IMR-90 (cell line): ENCODE data around the gene TBC1D17. TPM values are rescaled to one million over a fixed set of nuclear protein-coding genes. Genes with fewer than 3 reads are reported as not detected.

Experiments
- ATAC-seq: fragments of 200-7000 bp; cut with Tn5 transposase; 2 replicates; pipeline ENCODE4 v1.9.1; 2020; ENCODE audit warnings: low read depth, mild to moderate bottlenecking, moderate library complexity
- BruUV-seq: library from RNA; stranded (reverse); fragments of 400-500 nt; replicated peaks from 2 replicates; lab custom pipeline; 2021; lab: Mats Ljungman, UMichigan
- CTCF ChIA-PET: fragments of 300-600 bp; formaldehyde crosslinking; extraction: SDS; loops from one replicate; lab custom pipeline; 2021; ENCODE audit warnings: antibody characterized with exemption; lab: Yijun Ruan, JAX
- POLR2A ChIA-PET: fragments of 300-600 bp; sonication (Branson Sonifier 250); formaldehyde crosslinking; loops from one replicate; lab custom pipeline; 2022; ENCODE audit warnings: antibody characterized with exemption; ENCODE audit not compliant: unreplicated experiment; lab: Charles Lee
- DNase-seq: peaks from one replicate; pipeline ENCODE4 v3.0.0; 2013
- H2AFZ ChIP-seq: replicated peaks from 2 replicates; pipeline ENCODE3; 2013; ENCODE audit warnings: low read length, mild to moderate bottlenecking; ENCODE audit not compliant: poor library complexity
- H2AK5ac ChIP-seq: 2 replicates; pipeline ENCODE4 v1.6.1; 2013; ENCODE audit warnings: low read depth, low read length, inconsistent platforms
- H2AK9ac ChIP-seq: replicated peaks from 2 replicates; pipeline ENCODE3; 2013; ENCODE audit warnings: mild to moderate bottlenecking, low read depth, low read length, moderate library complexity; ENCODE audit not compliant: poor library complexity
- H2BK120ac ChIP-seq: 2 replicates; pipeline ENCODE4 v1.6.1; 2013; ENCODE audit warnings: low read depth, low read length, inconsistent platforms
- H2BK15ac ChIP-seq: 3 replicates; pipeline ENCODE4 v1.6.1; 2013; ENCODE audit warnings: low read depth, low read length, inconsistent platforms
- H2BK20ac ChIP-seq: 2 replicates; pipeline ENCODE4 v1.6.1; 2013; ENCODE audit warnings: low read depth, mild to moderate bottlenecking, inconsistent platforms, low read length, moderate library complexity
- H2BK5ac ChIP-seq: 2 replicates; pipeline ENCODE4 v1.6.1; 2013; ENCODE audit warnings: mild to moderate bottlenecking, low read depth, low read length, inconsistent platforms; ENCODE audit not compliant: poor library complexity, severe bottlenecking
- H3K14ac ChIP-seq: replicated peaks from 2 replicates; pipeline ENCODE4 v1.6.1; 2013; ENCODE audit warnings: low read depth, low read length, inconsistent platforms
- H3K18ac ChIP-seq: 2 replicates; pipeline ENCODE4 v1.6.1; 2013; ENCODE audit warnings: low read depth, low read length, control low read depth
- H3K23ac ChIP-seq: 2 replicates; pipeline ENCODE4 v1.6.1; 2013; ENCODE audit warnings: low read depth, low read length, inconsistent platforms
- H3K27ac ChIP-seq: 2 replicates; pipeline ENCODE4 v1.5.1; 2013; ENCODE audit warnings: mild to moderate bottlenecking, control low read depth, low read length; ENCODE audit not compliant: insufficient read depth
- H3K27me3 ChIP-seq: 2 replicates; pipeline ENCODE4 v1.6.1; 2013; ENCODE audit warnings: low read length; ENCODE audit not compliant: control insufficient read depth, insufficient read depth
- H3K36me3 ChIP-seq: 2 replicates; pipeline ENCODE4 v1.6.1; 2013; ENCODE audit warnings: low read length, mixed read lengths; ENCODE audit not compliant: control insufficient read depth, insufficient read depth
- H3K4ac ChIP-seq: 2 replicates; pipeline ENCODE4 v1.6.1; 2013; ENCODE audit warnings: low read depth, low read length, inconsistent platforms
- H3K4me1 ChIP-seq: 2 replicates; pipeline ENCODE4 v1.6.1; 2013; ENCODE audit warnings: low read length, mixed read lengths; ENCODE audit not compliant: control insufficient read depth, insufficient read depth
- H3K4me2 ChIP-seq: 2 replicates; pipeline ENCODE4 v1.6.1; 2013; ENCODE audit warnings: low read depth, mild to moderate bottlenecking, control low read depth, low read length, moderate library complexity
- H3K4me3 ChIP-seq: 2 replicates; pipeline ENCODE4 v1.5.1; 2013; ENCODE audit warnings: low read depth, mild to moderate bottlenecking, control low read depth, low read length, moderate library complexity; ENCODE audit not compliant: insufficient read depth
- H3K56ac ChIP-seq: 2 replicates; pipeline ENCODE4 v1.6.1; 2013; ENCODE audit warnings: low read length, inconsistent platforms; ENCODE audit not compliant: insufficient read depth; ENCODE audit errors: extremely low read depth
- H3K79me1 ChIP-seq, 2 experiments: 2 replicates each; pipeline ENCODE4 v1.6.1; 2013; ENCODE audit warnings: low read length in 2 of 2, inconsistent platforms in 1 of 2, low read depth in 1 of 2
- H3K9ac ChIP-seq: 2 replicates; pipeline ENCODE4 v1.6.1; 2013; ENCODE audit warnings: low read depth, low read length, control low read depth
- H3K9me1 ChIP-seq: 2 replicates; pipeline ENCODE4 v1.6.1; 2013; ENCODE audit warnings: low read length, inconsistent platforms; ENCODE audit not compliant: insufficient read depth
- H3K9me3 ChIP-seq: 2 replicates; pipeline ENCODE4 v1.6.1; 2013; ENCODE audit warnings: low read length; ENCODE audit not compliant: control insufficient read depth, insufficient read depth
- H4K20me1 ChIP-seq: 2 replicates; pipeline ENCODE4 v1.6.1; 2013; ENCODE audit warnings: low read length, inconsistent platforms; ENCODE audit not compliant: insufficient read depth
- H4K5ac ChIP-seq: 2 replicates; pipeline ENCODE4 v1.6.1; 2013; ENCODE audit warnings: mild to moderate bottlenecking, low read depth, low read length, control low read depth
- H4K8ac ChIP-seq, 2 experiments: 2 replicates each; pipeline ENCODE4 v1.6.1; 2013; ENCODE audit warnings: low read depth in 2 of 2, low read length in 2 of 2, control low read depth in 1 of 2, inconsistent platforms in 1 of 2
- H4K91ac ChIP-seq: 2 replicates; pipeline ENCODE4 v1.6.1; 2013; ENCODE audit warnings: low read depth, low read length, inconsistent platforms; ENCODE audit not compliant: insufficient read depth
- BHLHE40 ChIP-seq: fragments of 150-350 bp; IDR thresholded peaks from 2 replicates; pipeline ENCODE4 v1.6.1; 2016; ENCODE audit warnings: mild to moderate bottlenecking, low read depth, low read length
- CEBPB ChIP-seq: IDR thresholded peaks from 2 replicates; pipeline ENCODE4 v1.6.1; 2012; ENCODE audit warnings: low read depth, low read length, improper control_type of control experiment
- MAFK ChIP-seq: IDR thresholded peaks from 2 replicates; pipeline ENCODE4 v1.6.1; 2012; ENCODE audit warnings: low read depth, low read length, improper control_type of control experiment
- MXI1 ChIP-seq: IDR thresholded peaks from 2 replicates; pipeline ENCODE4 v1.6.1; 2012; ENCODE audit warnings: low read depth, mild to moderate bottlenecking, low read length, moderate library complexity, borderline replicate concordance
- POLR2A ChIP-seq: IDR thresholded peaks from 2 replicates; pipeline ENCODE4 v1.6.1; 2012; ENCODE audit warnings: mild to moderate bottlenecking, low read depth, low read length
- RCOR1 ChIP-seq: IDR thresholded peaks from 2 replicates; pipeline ENCODE4 v1.6.1; 2012; ENCODE audit warnings: mild to moderate bottlenecking, low read length, improper control_type of control experiment; ENCODE audit not compliant: insufficient replicate concordance
- RFX5 ChIP-seq: IDR thresholded peaks from 2 replicates; pipeline ENCODE4 v1.8.0; 2012; ENCODE audit warnings: low read depth, mild to moderate bottlenecking, low read length, moderate library complexity
- WGBS, 2 experiments: methylation state at CpG; one replicate each; pipeline versions ENCODE4 v1.1.5 to v1.1.7; 2013; ENCODE audit warnings: missing lambda C conversion rate in 2 of 2; ENCODE audit not compliant: insufficient read length in 1 of 2; ENCODE audit errors: extremely low coverage in 2 of 2; 5-methylcytosine and 5-hydroxymethylcytosine counted together
- dilution Hi-C: fragments of 300-500 bp; cut with HindIII; formaldehyde crosslinking; loops from one replicate; pipeline ENCODE4 v1.14.3; 2018; ENCODE audit warnings: low sequenced_read_pairs; ENCODE audit not compliant: unreplicated experiment
- in situ Hi-C: fragments of 300-500 bp; cut with MboI; formaldehyde crosslinking; loops from 3 replicates; pipeline ENCODE4 v1.14.3; 2019; ENCODE audit warnings: low sequenced_read_pairs, inconsistent platforms, mixed read lengths
- intact Hi-C: fragments of 100-400 bp; cut with micrococcal nuclease; formaldehyde crosslinking; loops from 2 replicates; pipeline ENCODE4 v1.10.0; 2022
- polyA plus RNA-seq, 3 experiments: library from polyadenylated mRNA; depleted of rRNA; stranded (reverse); fragments of >200 nt; gene quantifications; 2 replicates each; pipeline ENCODE4 v1.2.3, GENCODE V29; 2012; ENCODE audit warnings: low replicate concordance in 1 of 3
- total RNA-seq: library from RNA; depleted of rRNA; stranded (reverse); fragments of >200 nt; gene quantifications from 2 replicates; pipeline ENCODE4 v1.2.3, GENCODE V29; 2012
- TF ChIP-seq, protein P1 (sequence below): fragments of 150-350 bp; IDR thresholded peaks from 2 replicates; pipeline ENCODE4 v1.6.1; 2016; ENCODE audit warnings: low read depth, mild to moderate bottlenecking, low read length, moderate library complexity, borderline replicate concordance
- TF ChIP-seq, protein P2 (sequence below): fragments of 150-350 bp; IDR thresholded peaks from 2 replicates; pipeline ENCODE4 v1.6.1; 2017; ENCODE audit warnings: mild to moderate bottlenecking, antibody characterized with exemption, low read length, low read depth

TBC1D17 gene
- total and polyA plus RNA-seq, 2 of the 4 experiments (the other 2 are of a cell fraction): 1.1 to 27.8 TPM

DNA sequence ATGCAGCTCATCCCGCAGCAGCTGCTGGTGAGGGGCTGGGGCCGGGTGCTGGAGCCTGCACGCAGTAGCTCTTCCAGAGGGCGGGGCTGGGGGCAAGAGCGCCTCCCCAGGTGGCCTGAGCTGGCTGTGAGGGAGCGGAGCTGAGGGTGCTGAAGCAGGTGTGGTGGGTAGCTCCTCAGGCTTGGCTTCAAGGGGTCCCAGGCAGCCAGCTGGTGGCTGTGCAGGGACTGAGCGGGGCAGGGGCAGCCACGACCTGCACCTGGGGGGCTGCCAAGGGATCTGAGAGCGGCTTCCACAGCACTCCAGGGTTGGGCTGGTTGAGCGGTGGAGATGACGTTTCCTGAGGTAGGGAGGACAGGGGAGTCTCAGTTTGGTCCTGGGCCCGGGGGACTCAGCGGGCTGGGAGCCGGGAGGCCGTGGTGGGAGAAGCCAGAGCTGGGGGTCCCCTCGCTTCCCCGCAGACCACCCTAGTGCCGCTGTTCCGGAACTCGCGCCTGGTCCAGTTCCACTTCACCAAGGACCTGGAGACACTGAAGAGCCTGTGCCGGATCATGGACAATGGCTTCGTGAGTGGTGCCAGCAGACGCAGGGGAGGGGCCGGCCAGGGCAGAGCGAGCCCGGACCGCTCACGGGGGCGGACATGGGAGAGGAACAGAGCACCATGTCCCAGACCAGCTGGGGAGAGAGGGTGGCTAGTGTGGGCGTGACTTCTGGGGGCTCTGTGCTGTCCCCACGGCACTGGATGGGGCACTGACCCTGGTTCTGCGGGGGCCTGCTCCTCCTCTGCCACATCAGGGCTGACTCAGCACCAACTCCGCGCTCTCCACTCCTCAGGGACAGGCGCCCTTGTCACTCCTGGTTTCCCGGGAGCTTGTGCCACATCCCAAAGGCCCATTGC is 19.2 kb upstream of the TBC1D17 start:
- TF ChIP-seq POLR2A (no peak), RCOR1 (no peak), MAFK (0 out of 2 replicates have a peak, but pooled peaks have one; percentile 15), MXI1 (no peak), BHLHE40 (no peak), CEBPB (no peak), RFX5 (no peak)
- TF ChIP-seq, protein P1, sequence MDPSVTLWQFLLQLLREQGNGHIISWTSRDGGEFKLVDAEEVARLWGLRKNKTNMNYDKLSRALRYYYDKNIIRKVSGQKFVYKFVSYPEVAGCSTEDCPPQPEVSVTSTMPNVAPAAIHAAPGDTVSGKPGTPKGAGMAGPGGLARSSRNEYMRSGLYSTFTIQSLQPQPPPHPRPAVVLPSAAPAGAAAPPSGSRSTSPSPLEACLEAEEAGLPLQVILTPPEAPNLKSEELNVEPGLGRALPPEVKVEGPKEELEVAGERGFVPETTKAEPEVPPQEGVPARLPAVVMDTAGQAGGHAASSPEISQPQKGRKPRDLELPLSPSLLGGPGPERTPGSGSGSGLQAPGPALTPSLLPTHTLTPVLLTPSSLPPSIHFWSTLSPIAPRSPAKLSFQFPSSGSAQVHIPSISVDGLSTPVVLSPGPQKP: no peak
- TF ChIP-seq, protein P2, sequence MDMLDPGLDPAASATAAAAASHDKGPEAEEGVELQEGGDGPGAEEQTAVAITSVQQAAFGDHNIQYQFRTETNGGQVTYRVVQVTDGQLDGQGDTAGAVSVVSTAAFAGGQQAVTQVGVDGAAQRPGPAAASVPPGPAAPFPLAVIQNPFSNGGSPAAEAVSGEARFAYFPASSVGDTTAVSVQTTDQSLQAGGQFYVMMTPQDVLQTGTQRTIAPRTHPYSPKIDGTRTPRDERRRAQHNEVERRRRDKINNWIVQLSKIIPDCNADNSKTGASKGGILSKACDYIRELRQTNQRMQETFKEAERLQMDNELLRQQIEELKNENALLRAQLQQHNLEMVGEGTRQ: no peak
- dilution Hi-C loops (no loop called here), intact Hi-C loops (no loop called here), in situ Hi-C loops (loop anchor here (10.0 kb wide), 1 partner anchor 174 kb away; the partner anchor contains the start of gene ADM5)
- no peak overlapping the region for H4K8ac ChIP-seq
- H2BK120ac ChIP-seq: no peak overlapping the region
- H2AK5ac ChIP-seq: no peak overlapping the region
- DNase-seq (no peak), ATAC-seq (no peak)
- H3K9me3 ChIP-seq: no peaks in the 10 kb centered on the region
- WGBS, 2 experiments: 94% methylated on average over 3 of the region's 37 CpGs; no CpG with 5 or more reads in 1 of the 2 experiments
- no peak overlapping the region for H3K18ac ChIP-seq
- peak overlapping the region; percentile 5 for H2AFZ ChIP-seq
- peaks cover 61% of the 10 kb centered on the region for H4K20me1 ChIP-seq
- no peak overlapping the region for H4K91ac ChIP-seq
- peak overlapping the region; percentile 41; the same call in 1 of the 2 replicates for H3K4ac ChIP-seq
- H3K4me1 ChIP-seq: peaks cover 13% of the 10 kb centered on the region
- no peak overlapping the region for H4K5ac ChIP-seq
- no TSS peak for BruUV-seq
- no peak overlapping the region for H2BK15ac ChIP-seq
- H2BK20ac ChIP-seq: no peak overlapping the region
- H3K79me1 ChIP-seq: peaks cover 4 to 75% of the 10 kb centered on the region in 2 experiments; a peak in 3 of 4 replicates
- no peak overlapping the region for H3K4me3 ChIP-seq
- H3K9me1 ChIP-seq: peaks cover 7% of the 10 kb centered on the region
- H3K27ac ChIP-seq: no peak overlapping the region
- H2AK9ac ChIP-seq: peak overlapping the region; percentile 84
- H3K36me3 ChIP-seq: peaks cover 79% of the 10 kb centered on the region
- H3K27me3 ChIP-seq: no peaks in the 10 kb centered on the region
- H3K4me2 ChIP-seq: no peak overlapping the region
- H3K23ac ChIP-seq: no peak overlapping the region
- H3K56ac ChIP-seq: no peak overlapping the region
- ChIA-PET CTCF (no interaction called here), POLR2A (no interaction called here)
- no peak overlapping the region for H3K14ac ChIP-seq
- peak overlapping the region; percentile 28 for H2BK5ac ChIP-seq
- no peak overlapping the region for H3K9ac ChIP-seq
